Panc1 (cell line): ENCODE data around the gene DNTT. TPM values are rescaled to one million over a fixed set of nuclear protein-coding genes. Genes with fewer than 3 reads are reported as not detected.

Source experiments
- ATAC-seq: fragments of 200-7000 bp; cut with Tn5 transposase; 2 replicates; pipeline ENCODE4 v1.9.1; 2020; ENCODE audit warnings: mild to moderate bottlenecking, moderate library complexity
- BruUV-seq: library from RNA; stranded (reverse); fragments of 400-500 nt; replicated peaks from 2 replicates; lab custom pipeline; 2021; lab: Mats Ljungman, UMichigan
- CTCF ChIA-PET: fragments of 300-600 bp; sonication (Branson Sonifier 250); formaldehyde crosslinking; loops from one replicate; lab custom pipeline; 2022; ENCODE audit warnings: antibody characterized with exemption; lab: Charles Lee
- POLR2A ChIA-PET: fragments of 300-600 bp; sonication (Branson Sonifier 250); formaldehyde crosslinking; loops from one replicate; lab custom pipeline; 2022; ENCODE audit warnings: antibody characterized with exemption; lab: Charles Lee
- DNase-seq: peaks from one replicate; pipeline ENCODE4 v3.0.0-alpha.2; 2010; ENCODE audit warnings: low read depth, low spot score
- H3K27ac ChIP-seq: 2 replicates; pipeline ENCODE4 v1.5.1; 2011; ENCODE audit warnings: mild to moderate bottlenecking, low read length, inconsistent platforms
- H3K27me3 ChIP-seq: fragments of 200-500 bp; sonication (Bioruptor generic); 2 replicates; pipeline ENCODE4 v1.6.0; 2014; ENCODE audit warnings: low read length, inconsistent platforms; ENCODE audit not compliant: control insufficient read depth, insufficient read depth
- H3K36me3 ChIP-seq: fragments of 200-500 bp; sonication (Bioruptor generic); 2 replicates; pipeline ENCODE4 v1.5.1; 2014; ENCODE audit warnings: inconsistent platforms, mild to moderate bottlenecking, low read length, moderate library complexity; ENCODE audit not compliant: control insufficient read depth, insufficient read depth
- H3K4me1 ChIP-seq: 2 replicates; pipeline ENCODE4 v1.5.1; 2011; ENCODE audit warnings: inconsistent platforms, mild to moderate bottlenecking, low read length, moderate library complexity; ENCODE audit not compliant: control insufficient read depth, insufficient read depth
- H3K4me3 ChIP-seq, 2 experiments: 2 replicates each; pipeline ENCODE4 v1.5.1; 2011 to 2012; ENCODE audit warnings: low read depth in 2 of 2, low read length in 2 of 2, mild to moderate bottlenecking in 2 of 2, inconsistent platforms in 1 of 2, moderate library complexity in 1 of 2
- H3K9me3 ChIP-seq: fragments of 200-500 bp; sonication (Bioruptor generic); 2 replicates; pipeline ENCODE4 v1.5.1; 2014; ENCODE audit warnings: low read depth, mild to moderate bottlenecking, inconsistent platforms, low read length, moderate library complexity; ENCODE audit not compliant: control insufficient read depth, insufficient read depth
- POLR2AphosphoS5 ChIP-seq: IDR thresholded peaks from 2 replicates; pipeline ENCODE4 v1.6.1; 2012; ENCODE audit warnings: mild to moderate bottlenecking, low read depth, low read length, moderate library complexity
- SIN3A ChIP-seq: IDR thresholded peaks from 2 replicates; pipeline ENCODE4 v1.6.1; 2012; ENCODE audit warnings: low read depth, mild to moderate bottlenecking, low read length, moderate library complexity, borderline replicate concordance; ENCODE audit not compliant: insufficient read depth
- TCF7L2 ChIP-seq: IDR thresholded peaks from 2 replicates; pipeline ENCODE4 v1.6.1; 2011; ENCODE audit warnings: mild to moderate bottlenecking, low read depth, low read length, inconsistent platforms
- in situ Hi-C: cut with HindIII; loops from 2 replicates; pipeline ENCODE4 v1.10.0; 2016; ENCODE audit warnings: low sequenced_read_pairs, low pct_unique_long_range_greater_than_20kb
- intact Hi-C: fragments of 100-400 bp; cut with micrococcal nuclease; formaldehyde crosslinking; loops from one replicate; pipeline ENCODE4 v1.10.0; 2022; ENCODE audit not compliant: unreplicated experiment
- total RNA-seq: library from RNA; stranded (reverse); gene quantifications from one replicate; pipeline ENCODE4 v1.2.1, GENCODE V29; 2021; ENCODE audit not compliant: unreplicated experiment
- TF ChIP-seq, protein P1 (sequence below), 2 experiments: IDR thresholded peaks; 2 replicates each; pipeline ENCODE4 v1.6.1; 2011 to 2012; ENCODE audit warnings: low read depth in 2 of 2, control low read depth in 1 of 2, low read length in 1 of 2, mild to moderate bottlenecking in 1 of 2, moderate library complexity in 1 of 2; ENCODE audit not compliant: insufficient read depth in 1 of 2
- TF ChIP-seq, protein P2 (sequence below): fragments of 450-650 bp; IDR thresholded peaks from 2 replicates; pipeline ENCODE4 v1.5.1; 2017; ENCODE audit warnings: mild to moderate bottlenecking

DNTT gene
- total RNA-seq, 1 experiment from 2014 or later: not detected

DNA sequence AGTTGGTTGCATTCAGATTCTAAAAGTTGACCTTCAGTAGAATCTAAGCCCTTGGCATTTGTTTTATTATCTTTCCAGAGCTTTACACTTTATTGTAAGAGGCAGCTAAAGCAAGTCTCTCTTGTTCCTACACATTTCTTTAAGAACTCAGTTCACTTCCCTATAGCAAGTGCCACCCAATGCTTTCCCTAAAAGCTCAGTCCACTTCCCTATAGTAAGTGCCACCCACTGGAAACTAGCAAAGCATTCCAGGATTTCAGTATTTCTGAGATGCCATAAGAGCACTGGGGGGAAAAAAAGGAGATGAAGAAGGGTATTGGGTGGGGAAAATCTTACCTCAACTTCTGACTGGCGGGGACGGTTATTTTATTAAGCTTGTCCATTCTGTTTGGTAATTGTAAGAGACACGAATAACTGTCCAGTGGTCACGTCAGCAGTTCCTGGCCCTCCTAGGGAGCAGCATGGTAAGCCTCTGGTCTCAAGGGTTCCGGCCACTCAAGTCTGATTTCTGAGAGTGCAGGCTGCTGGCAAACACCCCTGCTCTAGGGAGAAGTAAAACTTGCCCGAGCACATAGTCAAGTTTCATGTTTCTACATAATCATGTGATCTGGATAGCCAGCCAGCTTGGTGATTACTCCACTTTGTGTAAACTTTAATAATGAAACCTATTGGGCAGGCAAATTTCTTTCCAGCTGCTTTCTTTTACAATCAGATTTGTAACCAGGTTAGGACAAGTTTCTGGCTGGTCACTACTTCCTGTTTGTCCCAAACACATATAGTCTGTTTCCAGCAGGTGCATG is 33.0 kb upstream of the DNTT start, which contains the start of gene BLNK:
Gene BLNK (minus strand): TSS at position 554 of the 800 bp plus-strand sequence. CDS start 171 bp downstream, at position 383.
- CTCF ChIA-PET: no interaction called here
- H3K4me1 ChIP-seq: no peaks in the 10 kb centered on the region
- in situ Hi-C loops (no loop called here), intact Hi-C loops (no loop called here)
- H3K4me3 ChIP-seq: no peak within 1 kb of the TSS
- no peaks in the 10 kb centered on the region for H3K9me3 ChIP-seq
- H3K27me3 ChIP-seq: peaks cover 24% of the 10 kb centered on the region
- TF ChIP-seq, protein P1, sequence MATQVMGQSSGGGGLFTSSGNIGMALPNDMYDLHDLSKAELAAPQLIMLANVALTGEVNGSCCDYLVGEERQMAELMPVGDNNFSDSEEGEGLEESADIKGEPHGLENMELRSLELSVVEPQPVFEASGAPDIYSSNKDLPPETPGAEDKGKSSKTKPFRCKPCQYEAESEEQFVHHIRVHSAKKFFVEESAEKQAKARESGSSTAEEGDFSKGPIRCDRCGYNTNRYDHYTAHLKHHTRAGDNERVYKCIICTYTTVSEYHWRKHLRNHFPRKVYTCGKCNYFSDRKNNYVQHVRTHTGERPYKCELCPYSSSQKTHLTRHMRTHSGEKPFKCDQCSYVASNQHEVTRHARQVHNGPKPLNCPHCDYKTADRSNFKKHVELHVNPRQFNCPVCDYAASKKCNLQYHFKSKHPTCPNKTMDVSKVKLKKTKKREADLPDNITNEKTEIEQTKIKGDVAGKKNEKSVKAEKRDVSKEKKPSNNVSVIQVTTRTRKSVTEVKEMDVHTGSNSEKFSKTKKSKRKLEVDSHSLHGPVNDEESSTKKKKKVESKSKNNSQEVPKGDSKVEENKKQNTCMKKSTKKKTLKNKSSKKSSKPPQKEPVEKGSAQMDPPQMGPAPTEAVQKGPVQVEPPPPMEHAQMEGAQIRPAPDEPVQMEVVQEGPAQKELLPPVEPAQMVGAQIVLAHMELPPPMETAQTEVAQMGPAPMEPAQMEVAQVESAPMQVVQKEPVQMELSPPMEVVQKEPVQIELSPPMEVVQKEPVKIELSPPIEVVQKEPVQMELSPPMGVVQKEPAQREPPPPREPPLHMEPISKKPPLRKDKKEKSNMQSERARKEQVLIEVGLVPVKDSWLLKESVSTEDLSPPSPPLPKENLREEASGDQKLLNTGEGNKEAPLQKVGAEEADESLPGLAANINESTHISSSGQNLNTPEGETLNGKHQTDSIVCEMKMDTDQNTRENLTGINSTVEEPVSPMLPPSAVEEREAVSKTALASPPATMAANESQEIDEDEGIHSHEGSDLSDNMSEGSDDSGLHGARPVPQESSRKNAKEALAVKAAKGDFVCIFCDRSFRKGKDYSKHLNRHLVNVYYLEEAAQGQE (IDR thresholded peaks at IDR 0.05; ENCODE audit: insufficient read depth in 1 of 2, low read depth in 2 of 2, low read length in 1 of 2): no peak
- TF ChIP-seq POLR2AphosphoS5 (no peak), TCF7L2 (no peak), SIN3A (no peak)
- TF ChIP-seq, protein P2, sequence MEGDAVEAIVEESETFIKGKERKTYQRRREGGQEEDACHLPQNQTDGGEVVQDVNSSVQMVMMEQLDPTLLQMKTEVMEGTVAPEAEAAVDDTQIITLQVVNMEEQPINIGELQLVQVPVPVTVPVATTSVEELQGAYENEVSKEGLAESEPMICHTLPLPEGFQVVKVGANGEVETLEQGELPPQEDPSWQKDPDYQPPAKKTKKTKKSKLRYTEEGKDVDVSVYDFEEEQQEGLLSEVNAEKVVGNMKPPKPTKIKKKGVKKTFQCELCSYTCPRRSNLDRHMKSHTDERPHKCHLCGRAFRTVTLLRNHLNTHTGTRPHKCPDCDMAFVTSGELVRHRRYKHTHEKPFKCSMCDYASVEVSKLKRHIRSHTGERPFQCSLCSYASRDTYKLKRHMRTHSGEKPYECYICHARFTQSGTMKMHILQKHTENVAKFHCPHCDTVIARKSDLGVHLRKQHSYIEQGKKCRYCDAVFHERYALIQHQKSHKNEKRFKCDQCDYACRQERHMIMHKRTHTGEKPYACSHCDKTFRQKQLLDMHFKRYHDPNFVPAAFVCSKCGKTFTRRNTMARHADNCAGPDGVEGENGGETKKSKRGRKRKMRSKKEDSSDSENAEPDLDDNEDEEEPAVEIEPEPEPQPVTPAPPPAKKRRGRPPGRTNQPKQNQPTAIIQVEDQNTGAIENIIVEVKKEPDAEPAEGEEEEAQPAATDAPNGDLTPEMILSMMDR: no peak
- BruUV-seq: no TSS peak
- DNase-seq (no peak), ATAC-seq (no peak)
- H3K36me3 ChIP-seq: no peaks in the 10 kb centered on the region
- no peak within 1 kb of the TSS for H3K27ac ChIP-seq
- POLR2A ChIA-PET: no interaction called here

DNA sequence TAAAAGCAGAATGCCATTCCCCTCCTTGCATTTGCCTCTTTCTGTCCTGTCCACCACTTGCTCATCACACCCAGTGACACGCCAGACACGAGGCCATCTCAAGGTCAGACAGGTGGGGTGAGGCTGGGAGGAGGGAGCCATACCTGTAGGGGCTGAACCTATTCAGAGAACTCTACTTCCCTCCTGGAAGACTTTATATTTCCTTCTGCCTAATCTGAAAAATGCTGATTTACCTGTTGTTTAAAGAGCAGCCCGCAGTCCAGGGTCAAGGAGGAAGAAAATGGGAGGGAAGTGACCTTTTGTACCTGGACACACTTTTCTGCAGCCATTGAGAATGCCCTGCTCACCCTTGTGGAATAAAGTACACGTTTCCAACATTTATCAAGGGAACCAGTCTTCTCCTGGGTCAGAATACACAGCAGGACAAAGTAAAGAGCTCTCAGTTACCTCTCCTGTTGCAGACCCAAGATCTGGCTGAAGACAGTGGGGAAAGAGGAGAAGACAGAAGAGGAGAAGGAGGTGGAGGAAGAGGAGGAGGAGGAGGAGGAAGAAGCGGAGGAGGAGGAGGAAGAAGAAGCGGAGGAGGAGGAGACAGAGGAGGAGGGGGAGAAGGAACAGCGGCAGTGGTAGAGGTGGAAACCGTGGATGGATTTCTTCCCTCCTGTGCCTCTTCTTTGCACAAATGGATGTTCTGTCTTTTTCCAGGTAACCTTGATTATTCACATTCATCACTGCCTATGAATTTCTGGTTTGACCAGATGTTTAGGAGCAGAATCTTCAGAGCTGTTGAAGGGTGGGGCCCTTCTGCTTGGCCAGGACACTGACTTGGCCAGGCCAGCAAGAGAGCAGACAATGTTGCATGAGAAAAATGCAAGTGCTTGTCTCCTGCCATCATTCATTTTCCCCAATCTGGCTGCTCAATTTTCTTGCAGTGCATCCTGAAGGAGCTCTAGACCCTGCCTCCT is 31.6 kb upstream of the DNTT start:
- H3K27me3 ChIP-seq: peaks cover 22% of the 10 kb centered on the region
- intact Hi-C loops: no loop called here
- ATAC-seq: no peak
- H3K36me3 ChIP-seq: no peaks in the 10 kb centered on the region
- no peaks in the 10 kb centered on the region for H3K9me3 ChIP-seq
- TF ChIP-seq, protein P2: no peak
- TF ChIP-seq SIN3A: no peak
- in situ Hi-C loops: no loop called here
- no peak for DNase-seq
- ChIA-PET POLR2A (no interaction called here), CTCF (interaction anchor here (1.0 kb wide), 1 partner anchor 43 kb away, joined by 4 read pairs; no protein-coding TSS in a partner anchor)
- H3K27ac ChIP-seq: no peak overlapping the region
- no TSS peak for BruUV-seq
- H3K4me3 ChIP-seq: no peak overlapping the region
- H3K4me1 ChIP-seq: no peaks in the 10 kb centered on the region
